Gastrocnemius medialis (tissue), 4 donors: ENCODE data around the gene SETD1B. TPM values are rescaled to one million over a fixed set of nuclear protein-coding genes. Genes with fewer than 3 reads are reported as not detected.
A peak's percentile ranks its signal among the peaks of the same experiment; 100 is the strongest.

Experiments used
- ATAC-seq, 2 donors: fragments of 150-250 bp; one replicate each; pipeline ENCODE4 v1.9.1; 2016
- DNase-seq, 2 donors: peaks; one replicate each; pipeline ENCODE4 v3.0.0-alpha.2; 2019
- H3K27ac ChIP-seq, 4 donors: fragments of 200-600 bp; sonication (generic); 1 replicate in 1 of 4; 2 replicates in 3 of 4; pipeline ENCODE4 v1.5.1; 2016 to 2018; ENCODE audit warnings: mild to moderate bottlenecking in 2 of 4, moderate library complexity in 1 of 4
- H3K27me3 ChIP-seq, 3 donors: fragments of 200-600 bp; sonication (generic) in 2 of 3; 1 replicate in 1 of 3; 2 replicates in 2 of 3; pipeline versions ENCODE4 v1.5.1 to v1.6.0; 2016 to 2019; ENCODE audit warnings: mild to moderate bottlenecking in 1 of 3, moderate library complexity in 1 of 3
- H3K36me3 ChIP-seq, 2 donors: fragments of 200-600 bp; sonication (generic) in 1 of 2; one replicate each; pipeline ENCODE4 v1.5.1; 2017 to 2018
- H3K4me1 ChIP-seq, 2 donors: fragments of 200-600 bp; sonication (generic) in 1 of 2; one replicate each; pipeline ENCODE4 v1.5.1; 2016 to 2017; ENCODE audit warnings: mild to moderate bottlenecking in 2 of 2
- H3K4me3 ChIP-seq, 4 donors: fragments of 200-600 bp; sonication (generic) in 3 of 4; 1 replicate in 1 of 4; 2 replicates in 3 of 4; pipeline ENCODE4 v1.5.1; 2016 to 2019; ENCODE audit warnings: mild to moderate bottlenecking in 2 of 4
- H3K9me3 ChIP-seq, 3 donors: fragments of 200-600 bp; sonication (generic) in 2 of 3; 1 replicate in 1 of 3; 2 replicates in 2 of 3; pipeline ENCODE4 v1.5.1; 2016 to 2019
- POLR2A ChIP-seq, 2 donors: fragments of 450-650 bp; IDR thresholded peaks; one replicate each; pipeline ENCODE4 v1.6.1; 2017; ENCODE audit warnings: antibody characterized with exemption in 2 of 2, mild to moderate bottlenecking in 2 of 2, moderate library complexity in 2 of 2
- in situ Hi-C, 4 donors: fragments of 200-750 bp; cut with MboI; loops; one replicate each; pipeline versions ENCODE4 v1.15.0 to v1.8.0; 2017; ENCODE audit warnings: low sequenced_read_pairs in 4 of 4
- intact Hi-C: fragments of 100-400 bp; cut with DNase I; formaldehyde crosslinking; loops from one replicate; pipeline ENCODE4 v1.15.1; 2023; ENCODE audit warnings: low total_unique reads
- total RNA-seq, 4 donors: library from RNA; depleted of rRNA; stranded (reverse); fragments of >200 nt; gene quantifications; one replicate each; pipeline versions ENCODE4 v1.1.0 to v1.2.3, GENCODE V29; 2016
- TF ChIP-seq, protein P1 (sequence below), 5 experiments: fragments of 450-650 bp in 3 of 5; fragments of 200-600 bp in 2 of 5; sonication (generic) in 2 of 5; IDR thresholded peaks in 4 of 5; conservative IDR thresholded peaks in 1 of 5; 1 replicate in 4 of 5; 2 replicates in 1 of 5; pipeline ENCODE4 v1.5.1; 2016 to 2019; ENCODE audit warnings: antibody characterized with exemption in 5 of 5, mild to moderate bottlenecking in 3 of 5, moderate library complexity in 3 of 5

The SETD1B gene
- total RNA-seq, 4 donors from 2014 or later = 2.2 to 9.3 (median 6.2) TPM

DNA sequence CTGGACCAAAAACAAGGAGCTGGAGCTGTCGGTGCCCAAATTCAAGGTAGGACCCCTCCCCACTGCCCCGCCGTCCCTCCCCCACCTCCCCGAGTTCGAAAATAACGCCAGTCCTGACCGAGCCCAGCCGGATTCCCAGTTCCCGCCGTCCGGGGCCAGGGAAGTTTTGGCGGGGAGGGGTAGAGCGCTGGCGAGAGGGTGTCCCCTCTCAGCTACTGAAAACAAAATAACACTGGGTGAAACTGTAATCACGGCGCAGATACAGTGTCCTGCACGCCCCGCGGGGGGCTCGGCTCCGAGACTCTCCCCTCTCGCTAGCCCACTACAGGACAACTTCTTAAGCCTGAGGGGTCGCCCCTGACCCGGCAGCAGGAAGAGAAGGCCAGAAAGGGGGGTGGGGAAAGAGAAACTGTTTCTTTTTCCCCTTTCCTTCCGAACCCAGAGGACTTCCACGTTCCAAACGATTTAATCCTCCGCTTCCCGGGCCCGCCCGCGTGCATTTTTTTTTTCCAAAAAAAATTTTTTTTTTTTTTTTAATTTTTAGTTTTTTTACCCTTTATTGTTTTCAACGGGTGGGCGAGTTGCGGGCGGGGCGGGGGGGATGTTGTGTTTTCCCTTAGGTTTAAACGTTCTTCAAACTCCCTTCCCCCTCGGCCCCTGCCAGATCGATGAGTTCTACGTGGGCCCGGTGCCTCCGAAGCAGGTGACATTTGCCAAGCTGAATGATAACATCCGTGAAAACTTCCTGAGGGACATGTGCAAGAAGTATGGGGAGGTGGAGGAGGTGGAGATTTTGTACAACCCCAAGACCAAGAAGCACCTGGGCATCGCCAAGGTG, 1.6 kb downstream of the SETD1B start:
- intact Hi-C loops = loop anchor here (1.0 kb wide), 1 partner anchor 8 kb away; no protein-coding TSS in a partner anchor
- no peaks in the 10 kb centered on the region for H3K27me3 ChIP-seq
- in situ Hi-C loops = no loop called here
- DNase-seq (no peak), ATAC-seq (no peak)
- peaks cover 27 to 28% of the 10 kb centered on the region in 2 donors for H3K4me1 ChIP-seq
- TF ChIP-seq POLR2A (IDR thresholded peaks at IDR 0.05) = no peak
- TF ChIP-seq, protein P1, sequence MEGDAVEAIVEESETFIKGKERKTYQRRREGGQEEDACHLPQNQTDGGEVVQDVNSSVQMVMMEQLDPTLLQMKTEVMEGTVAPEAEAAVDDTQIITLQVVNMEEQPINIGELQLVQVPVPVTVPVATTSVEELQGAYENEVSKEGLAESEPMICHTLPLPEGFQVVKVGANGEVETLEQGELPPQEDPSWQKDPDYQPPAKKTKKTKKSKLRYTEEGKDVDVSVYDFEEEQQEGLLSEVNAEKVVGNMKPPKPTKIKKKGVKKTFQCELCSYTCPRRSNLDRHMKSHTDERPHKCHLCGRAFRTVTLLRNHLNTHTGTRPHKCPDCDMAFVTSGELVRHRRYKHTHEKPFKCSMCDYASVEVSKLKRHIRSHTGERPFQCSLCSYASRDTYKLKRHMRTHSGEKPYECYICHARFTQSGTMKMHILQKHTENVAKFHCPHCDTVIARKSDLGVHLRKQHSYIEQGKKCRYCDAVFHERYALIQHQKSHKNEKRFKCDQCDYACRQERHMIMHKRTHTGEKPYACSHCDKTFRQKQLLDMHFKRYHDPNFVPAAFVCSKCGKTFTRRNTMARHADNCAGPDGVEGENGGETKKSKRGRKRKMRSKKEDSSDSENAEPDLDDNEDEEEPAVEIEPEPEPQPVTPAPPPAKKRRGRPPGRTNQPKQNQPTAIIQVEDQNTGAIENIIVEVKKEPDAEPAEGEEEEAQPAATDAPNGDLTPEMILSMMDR (IDR thresholded peaks at IDR 0.05 in 4 of 5, conservative IDR thresholded peaks at IDR 0.05 in 1 of 5) = no peak
- peak overlapping the region; percentile 97 to 100 (median 99) for H3K27ac ChIP-seq
- no peaks in the 10 kb centered on the region for H3K9me3 ChIP-seq
- peaks cover 0 to 29% of the 10 kb centered on the region in 2 donors for H3K36me3 ChIP-seq
- H3K4me3 ChIP-seq = peak overlapping the region; percentile 70 to 86 (median 78)

DNA sequence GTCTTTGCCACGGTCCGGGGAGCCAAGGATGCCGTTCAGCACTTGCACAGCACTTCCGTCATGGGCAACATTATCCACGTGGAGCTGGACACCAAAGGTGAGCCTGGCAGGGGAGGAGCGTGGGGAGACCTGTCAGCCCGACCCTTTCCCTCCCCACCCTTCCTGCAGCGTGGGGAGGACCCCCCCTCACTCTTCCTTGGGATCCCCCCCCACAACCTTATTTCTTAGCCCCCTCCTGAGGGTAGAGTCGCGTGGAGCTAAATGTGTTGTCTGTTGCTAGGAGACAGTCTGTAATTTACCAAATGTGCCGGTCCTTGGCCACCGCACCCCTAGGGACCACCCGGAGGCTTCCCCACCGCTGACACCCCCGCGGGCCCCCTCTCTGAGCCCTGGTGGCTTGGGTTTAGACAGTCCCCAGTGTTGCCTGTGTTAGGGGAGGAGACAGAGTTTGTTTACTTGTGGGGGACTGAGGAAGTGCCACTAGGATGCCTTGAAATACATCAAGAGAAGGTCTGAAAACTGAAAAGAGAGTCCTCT, 2.3 kb downstream of the SETD1B start:
- in situ Hi-C loops (no loop called here), intact Hi-C loops (no loop called here)
- Histone ChIP-seq H3K9me3 (no peaks in the 10 kb centered on the region), H3K36me3 (peaks cover 0 to 32% of the 10 kb centered on the region in 2 donors), H3K4me1 (peaks cover 31 to 35% of the 10 kb centered on the region in 2 donors), H3K27ac (peak overlapping the region; percentile 97 to 100 (median 99)), H3K4me3 (peak overlapping the region; percentile 70 to 86 (median 78)), H3K27me3 (no peaks in the 10 kb centered on the region)
- ATAC-seq = no peak
- no peak for TF ChIP-seq POLR2A (IDR thresholded peaks at IDR 0.05)
- TF ChIP-seq, protein P1 (IDR thresholded peaks at IDR 0.05 in 4 of 5, conservative IDR thresholded peaks at IDR 0.05 in 1 of 5) = no peak
- no peak for DNase-seq

DNA sequence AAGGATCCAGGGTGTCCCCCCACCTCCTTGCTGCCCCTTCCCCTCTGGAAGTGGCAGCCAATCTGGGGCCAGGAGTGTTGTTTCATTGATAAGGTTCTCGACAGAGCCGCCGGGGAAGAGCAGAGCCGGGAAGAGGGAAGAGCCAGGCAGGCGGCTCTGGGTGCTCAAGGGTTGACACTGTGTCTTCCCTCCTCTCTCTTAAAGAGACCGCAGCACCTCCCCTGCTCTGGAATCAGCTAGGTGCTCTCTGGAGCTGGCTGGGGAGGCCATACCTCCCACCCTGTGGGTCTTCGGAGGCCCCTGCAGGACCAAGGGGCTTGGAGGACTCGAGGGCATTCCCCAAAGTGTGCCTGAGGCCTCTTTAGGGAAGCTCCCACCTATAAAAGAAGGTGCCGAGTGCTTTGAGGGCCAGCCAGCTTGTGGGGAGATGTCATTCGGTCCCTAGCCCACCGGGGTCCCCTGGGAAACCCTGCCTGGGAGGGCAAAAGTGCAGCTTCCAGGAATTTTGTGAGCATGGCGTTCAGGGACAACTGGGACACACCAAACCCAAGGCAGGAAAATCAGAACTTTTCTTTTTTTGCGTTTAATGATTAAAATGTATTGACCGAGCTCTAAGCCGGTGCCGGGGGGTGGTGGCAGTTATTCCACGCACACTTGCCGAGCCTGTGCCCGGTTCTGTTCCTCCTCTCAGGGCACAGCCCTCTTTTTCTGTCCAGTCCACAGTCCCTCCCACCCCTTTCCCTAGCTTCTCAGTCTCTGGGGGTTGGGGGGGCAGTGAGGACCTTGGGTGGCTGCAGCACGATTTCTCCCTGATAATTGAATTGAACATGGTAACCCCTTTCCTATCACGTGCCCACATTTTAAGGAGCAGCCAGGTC, 3.0 kb downstream of the SETD1B start:
- peak overlapping the region; percentile 97 to 100 (median 99) for H3K27ac ChIP-seq
- ATAC-seq (no peak), DNase-seq (no peak)

More for the DNA sequence above, 3.0 kb downstream of the SETD1B start:
- Histone ChIP-seq H3K36me3 (peaks cover 0 to 32% of the 10 kb centered on the region in 2 donors), H3K9me3 (no peaks in the 10 kb centered on the region), H3K4me1 (peaks cover 35 to 42% of the 10 kb centered on the region in 2 donors), H3K4me3 (peak overlapping the region; percentile 70 to 86 (median 78)), H3K27me3 (no peaks in the 10 kb centered on the region)
- in situ Hi-C loops = no loop called here
- intact Hi-C loops = no loop called here
- TF ChIP-seq, protein P1 (IDR thresholded peaks at IDR 0.05 in 4 of 5, conservative IDR thresholded peaks at IDR 0.05 in 1 of 5) = no peak
- TF ChIP-seq POLR2A (IDR thresholded peaks at IDR 0.05) = no peak
